IPS DF 6.9 (cell line): ENCODE results near the gene NUTM2A.
"Not testable (repeated sequence)": the region's sequence is repeated elsewhere in the genome, so short reads cannot be mapped to it uniquely, and the experiment has no call there.

Source experiments
- DNase-seq: peaks from one replicate; pipeline ENCODE4 v3.0.0-alpha.2; 2013; ENCODE audit warnings: low read depth, low spot score
- H3K27ac ChIP-seq: one replicate; pipeline ENCODE4 v1.5.1; 2013; ENCODE audit warnings: low read length, control low read depth
- H3K27me3 ChIP-seq: 2 replicates; pipeline ENCODE4 v1.6.1; 2013; ENCODE audit warnings: mild to moderate bottlenecking, low read length; ENCODE audit not compliant: control insufficient read depth, insufficient read depth
- H3K36me3 ChIP-seq: 2 replicates; pipeline ENCODE4 v1.6.1; 2013; ENCODE audit warnings: low read length; ENCODE audit not compliant: control insufficient read depth, insufficient read depth
- H3K4me1 ChIP-seq: 2 replicates; pipeline ENCODE4 v1.6.1; 2013; ENCODE audit warnings: low read length; ENCODE audit not compliant: control insufficient read depth, insufficient read depth
- H3K4me3 ChIP-seq: 2 replicates; pipeline ENCODE4 v1.5.1; 2013; ENCODE audit warnings: mild to moderate bottlenecking, low read length
- H3K9me3 ChIP-seq: 2 replicates; pipeline ENCODE4 v1.6.1; 2013; ENCODE audit warnings: low read length, inconsistent platforms; ENCODE audit not compliant: control insufficient read depth, insufficient read depth
- WGBS: extraction: QIAGEN DNeasy Blood & Tissue Kit; methylation state at CpG from one replicate; pipeline ENCODE4 v1.1.7; 2013; ENCODE audit warnings: mixed read lengths, missing lambda C conversion rate; ENCODE audit not compliant: insufficient read length, insufficient coverage; 5-methylcytosine and 5-hydroxymethylcytosine counted together

Gene NUTM2A

DNA sequence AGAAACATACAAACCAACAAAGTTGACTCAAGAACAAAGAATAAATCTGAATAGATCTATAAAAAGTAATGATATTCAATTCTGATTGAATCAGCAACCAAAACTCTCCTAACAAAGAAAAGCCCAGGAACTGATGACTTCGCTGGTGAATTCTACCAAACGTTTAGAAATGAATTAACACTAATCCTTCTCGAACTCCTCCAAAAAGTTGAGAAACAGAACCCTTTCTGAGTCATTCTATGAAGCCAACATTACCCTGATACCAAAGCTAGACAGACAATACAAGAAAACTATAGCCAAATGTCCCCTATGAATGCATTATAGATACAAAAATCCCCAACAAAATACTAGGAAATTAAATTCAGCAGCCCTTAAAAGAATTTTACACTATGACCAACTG, 16.9 kb downstream of the NUTM2A start:
- not testable (repeated sequence) for H3K27ac ChIP-seq, H3K36me3 ChIP-seq, H3K4me1 ChIP-seq, H3K4me3 ChIP-seq, H3K27me3 ChIP-seq, DNase-seq, H3K9me3 ChIP-seq
- no CpG with 5 or more reads among the region's 3 CpGs for WGBS

GRCh38 chr10:87247335-87247734, 22.1 kb downstream of the NUTM2A start:
- not testable (repeated sequence) for H3K36me3 ChIP-seq, H3K27ac ChIP-seq, H3K4me1 ChIP-seq, H3K27me3 ChIP-seq, H3K4me3 ChIP-seq, DNase-seq, H3K9me3 ChIP-seq
- WGBS: no CpG with 5 or more reads among the region's 3 CpGs

DNA sequence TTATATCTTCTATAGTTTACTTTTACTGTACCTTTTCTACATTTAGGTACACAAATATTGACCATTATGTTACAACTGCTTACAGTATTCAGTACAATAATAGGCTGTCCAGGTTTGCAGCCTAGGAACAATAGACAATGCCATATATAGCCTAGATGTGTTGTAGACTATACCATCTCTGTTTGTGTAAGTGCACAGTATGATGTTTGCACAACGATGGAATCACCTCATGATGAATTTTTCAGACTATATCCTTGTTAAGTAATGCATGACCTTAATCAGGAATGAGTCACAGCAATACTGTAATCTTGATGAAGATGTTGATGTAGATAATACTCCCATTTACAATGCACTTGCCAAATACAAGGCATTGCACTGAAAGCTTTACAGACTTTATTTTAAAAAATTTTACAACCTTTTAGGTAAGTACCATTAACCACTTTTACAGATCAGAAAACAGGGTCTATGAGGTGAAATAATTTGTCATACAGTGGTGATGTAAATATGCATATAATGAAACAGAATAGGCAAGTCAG, 23.6 kb downstream of the NUTM2A start:
- DNase-seq, H3K4me1 ChIP-seq, H3K36me3 ChIP-seq, H3K4me3 ChIP-seq, H3K27me3 ChIP-seq, H3K27ac ChIP-seq, H3K9me3 ChIP-seq: not testable (repeated sequence)
- WGBS: no CpG with 5 or more reads among the region's 1 CpG

GRCh38 chr10:87280749-87281392, 55.6 kb downstream of the NUTM2A start:
- not testable (repeated sequence) for H3K4me3 ChIP-seq, H3K27ac ChIP-seq, H3K4me1 ChIP-seq, H3K36me3 ChIP-seq, H3K27me3 ChIP-seq, H3K9me3 ChIP-seq, DNase-seq
- no CpG with 5 or more reads among the region's 1 CpG for WGBS
